GM12801 (cell line): ENCODE measurements around the gene PDXDC1.
"Not testable (repeated sequence)": the region's sequence is repeated elsewhere in the genome, so short reads cannot be mapped to it uniquely, and the experiment has no call there.

Experiments
- CTCF ChIP-seq: IDR thresholded peaks from one replicate; pipeline ENCODE4 v1.5.1; 2011; ENCODE audit warnings: control low read depth; ENCODE audit not compliant: insufficient read length; ENCODE audit errors: extremely low read depth

Gene PDXDC1

GRCh38 chr16:14974656-14975417 lies at the start of gene PDXDC1:
PDXDC1 (plus strand) TSS chr16:14975026; CDS start chr16:14975200, 174 bp downstream.
- not testable (repeated sequence) for TF ChIP-seq CTCF

GRCh38 chr16:14937143-14937542 lies 37.7 kb upstream of the PDXDC1 start, which contains the start of gene NPIPA1:
NPIPA1 (plus strand) TSS chr16:14937443; CDS start chr16:14937443, 0 bp downstream.
- not testable (repeated sequence) for TF ChIP-seq CTCF

GRCh38 chr16:14955546-14956231 lies 19.1 kb upstream of the PDXDC1 start:
- no peak for TF ChIP-seq CTCF

GRCh38 chr16:14957576-14958322 lies 17.1 kb upstream of the PDXDC1 start:
- TF ChIP-seq CTCF, result no peak

- no peak for TF ChIP-seq CTCF
These were observed 16.6 kb upstream of the PDXDC1 start for GRCh38 chr16:14958323-14958600.

GRCh38 chr16:14958970-14959369 lies 15.9 kb upstream of the PDXDC1 start:
- TF ChIP-seq CTCF, result no peak
